HT1080 (cell line): ENCODE measurements around the gene GOLGA6B. TPM values are rescaled to one million over a fixed set of nuclear protein-coding genes. Genes with fewer than 3 reads are reported as not detected.
A peak's percentile ranks its signal among the peaks of the same experiment; 100 is the strongest.
"Not testable (repeated sequence)": the region's sequence is repeated elsewhere in the genome, so short reads cannot be mapped to it uniquely, and the experiment has no call there.

Experiments
- DNase-seq: peaks from one replicate; pipeline ENCODE4 v3.0.0-alpha.2; 2015; ENCODE audit warnings: low read depth
- small RNA-seq: library from RNA; depleted of rRNA; stranded (forward); fragments of <200 nt; gene quantifications from one replicate; pipeline ENCODE3, GENCODE V24; 2014
- total RNA-seq: library from RNA; depleted of rRNA; stranded (reverse); fragments of >200 nt; shearing (Covaris generic); gene quantifications from 2 replicates; pipeline ENCODE4 v1.2.3, GENCODE V29; 2014; rRNA removed

Gene GOLGA6B
- total RNA-seq, 1 experiment from 2014 or later: 0.18 TPM

GRCh38 chr15:72665706-72666105 lies 11.2 kb downstream of the GOLGA6B start:
- DNase-seq: not testable (repeated sequence)

- DNase-seq: not testable (repeated sequence)
These were observed 15.3 kb downstream of the GOLGA6B start for GRCh38 chr15:72669803-72670202.

- DNase-seq: peak; percentile 70
These were observed 16.3 kb downstream of the GOLGA6B start for GRCh38 chr15:72670656-72671352.

GRCh38 chr15:72671525-72671924 lies 17.0 kb downstream of the GOLGA6B start:
- DNase-seq: no peak

- DNase-seq: no peak
These were observed 22.3 kb downstream of the GOLGA6B start for GRCh38 chr15:72676838-72677237.

GRCh38 chr15:72680931-72681330 lies 26.4 kb downstream of the GOLGA6B start:
- no peak for DNase-seq

- DNase-seq: no peak
These were observed 28.3 kb downstream of the GOLGA6B start for GRCh38 chr15:72682772-72683171.

- DNase-seq: no peak
These were observed 30.9 kb downstream of the GOLGA6B start for GRCh38 chr15:72685301-72685924.

GRCh38 chr15:72685925-72686794 lies 31.7 kb downstream of the GOLGA6B start, which contains the start of the genes BBS4 and HIGD2B:
Gene BBS4, plus strand, starts transcription at chr15:72686207. Its CDS starts 21 bp downstream, at chr15:72686228.
Gene HIGD2B, minus strand, starts transcription at chr15:72686182. Its CDS starts 9,808 bp downstream, at chr15:72676374.
- peak; percentile 93 for DNase-seq

- no peak for DNase-seq
These were observed 34.2 kb downstream of the GOLGA6B start for GRCh38 chr15:72688697-72689096.

GRCh38 chr15:72690938-72691337 lies 36.4 kb downstream of the GOLGA6B start:
- no peak for DNase-seq

- no peak for DNase-seq
These were observed 44.4 kb downstream of the GOLGA6B start for GRCh38 chr15:72698938-72699337.

GRCh38 chr15:72700076-72700475 lies 45.6 kb downstream of the GOLGA6B start:
- no peak for DNase-seq

- DNase-seq: peak; percentile 84
These were observed 51.8 kb downstream of the GOLGA6B start for GRCh38 chr15:72706266-72706665.

- not testable (repeated sequence) for DNase-seq
These were observed 54.2 kb downstream of the GOLGA6B start for GRCh38 chr15:72708551-72709303.

Small RNA genes lying within 50 kb of the gene (small RNA-seq; reads per million reads assigned to genes)
- not detected for gene RN7SL853P

Other genes starting within 250 kb of the GOLGA6B start
- gene ARIH1, start 180.4 kb upstream of the GOLGA6B start, total RNA-seq: 39.8 and 50.5 TPM in 2 replicates
- gene HIGD2B, start 31.5 kb downstream of the GOLGA6B start, total RNA-seq: not detected in 2 replicates
- 9.5 and 19.2 TPM in 2 replicates for gene BBS4, start 31.5 kb downstream of the GOLGA6B start, total RNA-seq
- 67.7 and 69.5 TPM in 2 replicates for gene ADPGK, start 129.1 kb downstream of the GOLGA6B start, total RNA-seq